Upper lobe of left lung (tissue), 4 donors: Measurements from ENCODE around the gene CLMN.

Experiments used
- CTCF ChIP-seq, 6 experiments: fragments of 450-650 bp in 4 of 6; fragments of 200-600 bp in 2 of 6; sonication (generic) in 2 of 6; IDR thresholded peaks; one replicate each; pipeline ENCODE4 v1.5.1; 2016 to 2019; ENCODE audit warnings: antibody characterized with exemption in 6 of 6
- EP300 ChIP-seq, 4 donors: sonication (generic); formaldehyde crosslinking; IDR thresholded peaks; one replicate each; pipeline ENCODE4 v1.5.1; 2017; ENCODE audit warnings: antibody characterized with exemption in 4 of 4, control low read depth in 2 of 4
- POLR2A ChIP-seq, 4 donors: fragments of 450-650 bp; IDR thresholded peaks; one replicate each; pipeline ENCODE4 v1.5.1; 2016 to 2017; ENCODE audit warnings: antibody characterized with exemption in 4 of 4, mild to moderate bottlenecking in 2 of 4
- POLR2AphosphoS5 ChIP-seq, 2 donors: sonication (generic); formaldehyde crosslinking; IDR thresholded peaks; one replicate each; pipeline ENCODE4 v1.5.1; 2017; ENCODE audit warnings: antibody characterized with exemption in 2 of 2

GRCh38 chr14:95226801-95227200 is 92.9 kb downstream of the CLMN start:
- TF ChIP-seq CTCF (IDR thresholded peaks at IDR 0.05): no peak
- no peak for TF ChIP-seq POLR2A (IDR thresholded peaks at IDR 0.05)
- TF ChIP-seq POLR2AphosphoS5 (IDR thresholded peaks at IDR 0.05): no peak
- TF ChIP-seq EP300 (IDR thresholded peaks at IDR 0.05): no peak
